Retina (tissue), 1 donor: Measurements from ENCODE around the gene ZNF787.

ENCODE experiments used
- DNase-seq: peaks from one replicate; pipeline ENCODE4 v3.0.0-alpha.2; 2016

Gene ZNF787

GRCh38 chr19:56085571-56086275 is 35.4 kb downstream of the ZNF787 start:
- no peak for DNase-seq

GRCh38 chr19:56084835-56085536 is 36.1 kb downstream of the ZNF787 start:
- DNase-seq, result no peak

GRCh38 chr19:56083668-56084067 is 37.4 kb downstream of the ZNF787 start:
- DNase-seq, result no peak

- peak; percentile 82 for DNase-seq
These were observed 40.3 kb downstream of the ZNF787 start for GRCh38 chr19:56080669-56081401.

GRCh38 chr19:56079609-56080008 is 41.5 kb downstream of the ZNF787 start:
- DNase-seq, result no peak

GRCh38 chr19:56076498-56076897 is 44.6 kb downstream of the ZNF787 start:
- DNase-seq, result peak; percentile 61

GRCh38 chr19:56071151-56071550 is 49.9 kb downstream of the ZNF787 start:
- DNase-seq, result no peak

- DNase-seq, result no peak
These were observed 51.5 kb downstream of the ZNF787 start for GRCh38 chr19:56069642-56070041.

- peak; percentile 93 for DNase-seq
These were observed 54.7 kb downstream of the ZNF787 start for GRCh38 chr19:56066152-56067023.

GRCh38 chr19:56053596-56053995 is 67.5 kb downstream of the ZNF787 start:
- no peak for DNase-seq
